ENCODE measurements around the gene USH1G.
"Not testable (repeated sequence)": the region's sequence is repeated elsewhere in the genome, so short reads cannot be mapped to it uniquely, and the experiment has no call there.

Gene USH1G

GRCh38 chr17:74875977-74876593 is 47.0 kb downstream of the USH1G start:
- Histone ChIP-seq H3K27ac (ENCODE audit: low read length) (no peak overlapping the region), H3K27me3 (ENCODE audit: low read depth, low read length) (no peaks in the 10 kb centered on the region)

GRCh38 chr17:74875155-74875976 is 47.7 kb downstream of the USH1G start:
- H3K36me3 ChIP-seq (ENCODE audit: control insufficient read depth in 1 of 2, insufficient read depth in 2 of 2, low read length in 2 of 2): no peaks in the 10 kb centered on the region
- peaks cover 11 to 21% of the 10 kb centered on the region in 2 donors for H3K4me1 ChIP-seq (ENCODE audit: control insufficient read depth in 1 of 2, insufficient read depth in 2 of 2, low read length in 2 of 2)
- no peaks in the 10 kb centered on the region for H3K27me3 ChIP-seq (ENCODE audit: low read depth, low read length)
- H3K4me3 ChIP-seq (ENCODE audit: low read depth in 1 of 2, low read length in 2 of 2): no peak overlapping the region
- no peak overlapping the region for H3K27ac ChIP-seq (ENCODE audit: low read length)
- no peaks in the 10 kb centered on the region for H3K9me3 ChIP-seq (ENCODE audit: control insufficient read depth in 1 of 2, low read length in 2 of 2)

More at GRCh38 chr17:74875977-74876593, 47.0 kb downstream of the USH1G start:
- Histone ChIP-seq H3K4me3 (ENCODE audit: low read depth in 1 of 2, low read length in 2 of 2) (no peak overlapping the region), H3K4me1 (ENCODE audit: control insufficient read depth in 1 of 2, insufficient read depth in 2 of 2, low read length in 2 of 2) (peaks cover 11 to 20% of the 10 kb centered on the region in 2 donors), H3K36me3 (ENCODE audit: control insufficient read depth in 1 of 2, insufficient read depth in 2 of 2, low read length in 2 of 2) (no peaks in the 10 kb centered on the region), H3K9me3 (ENCODE audit: control insufficient read depth in 1 of 2, low read length in 2 of 2) (no peaks in the 10 kb centered on the region)

GRCh38 chr17:74874615-74875037 is 48.4 kb downstream of the USH1G start:
- H3K9me3 ChIP-seq (ENCODE audit: control insufficient read depth in 1 of 2, low read length in 2 of 2): no peaks in the 10 kb centered on the region
- no peak overlapping the region for H3K27ac ChIP-seq (ENCODE audit: low read length)
- peaks cover 11 to 21% of the 10 kb centered on the region in 2 donors for H3K4me1 ChIP-seq (ENCODE audit: control insufficient read depth in 1 of 2, insufficient read depth in 2 of 2, low read length in 2 of 2)
- H3K27me3 ChIP-seq (ENCODE audit: low read depth, low read length): no peaks in the 10 kb centered on the region
- no peaks in the 10 kb centered on the region for H3K36me3 ChIP-seq (ENCODE audit: control insufficient read depth in 1 of 2, insufficient read depth in 2 of 2, low read length in 2 of 2)
- no peak overlapping the region for H3K4me3 ChIP-seq (ENCODE audit: low read depth in 1 of 2, low read length in 2 of 2)

- Histone ChIP-seq H3K27me3 (ENCODE audit: low read depth, low read length) (no peaks in the 10 kb centered on the region), H3K27ac (ENCODE audit: low read length) (peak overlapping the region; percentile 96), H3K9me3 (ENCODE audit: control insufficient read depth in 1 of 2, low read length in 2 of 2) (no peaks in the 10 kb centered on the region), H3K36me3 (ENCODE audit: control insufficient read depth in 1 of 2, insufficient read depth in 2 of 2, low read length in 2 of 2) (no peaks in the 10 kb centered on the region), H3K4me3 (ENCODE audit: low read depth in 1 of 2, low read length in 2 of 2) (peak overlapping the region; percentile 74 to 86), H3K4me1 (ENCODE audit: control insufficient read depth in 1 of 2, insufficient read depth in 2 of 2, low read length in 2 of 2) (peaks cover 11 to 21% of the 10 kb centered on the region in 2 donors)
These were observed 49.0 kb downstream of the USH1G start for GRCh38 chr17:74873874-74874614.

- Histone ChIP-seq H3K4me1 (ENCODE audit: control insufficient read depth in 1 of 2, insufficient read depth in 2 of 2, low read length in 2 of 2) (peaks cover 11 to 21% of the 10 kb centered on the region in 2 donors), H3K9me3 (ENCODE audit: control insufficient read depth in 1 of 2, low read length in 2 of 2) (no peaks in the 10 kb centered on the region), H3K4me3 (ENCODE audit: low read depth in 1 of 2, low read length in 2 of 2) (peak overlapping the region; percentile 81 to 86), H3K27me3 (ENCODE audit: low read depth, low read length) (no peaks in the 10 kb centered on the region), H3K27ac (ENCODE audit: low read length) (peak overlapping the region; percentile 96), H3K36me3 (ENCODE audit: control insufficient read depth in 1 of 2, insufficient read depth in 2 of 2, low read length in 2 of 2) (no peaks in the 10 kb centered on the region)
These were observed 49.8 kb downstream of the USH1G start for GRCh38 chr17:74873037-74873873.

GRCh38 chr17:74872313-74873036 is 50.6 kb downstream of the USH1G start, which contains the start of gene FDXR:
Gene FDXR (minus strand): TSS chr17:74872994. CDS start chr17:74872944, 50 bp downstream.
- peaks cover 11 to 21% of the 10 kb centered on the region in 2 donors for H3K4me1 ChIP-seq (ENCODE audit: control insufficient read depth in 1 of 2, insufficient read depth in 2 of 2, low read length in 2 of 2)
- peak within 1 kb of the TSS; percentile 81 to 86 for H3K4me3 ChIP-seq (ENCODE audit: low read depth in 1 of 2, low read length in 2 of 2)
- no peaks in the 10 kb centered on the region for H3K36me3 ChIP-seq (ENCODE audit: control insufficient read depth in 1 of 2, insufficient read depth in 2 of 2, low read length in 2 of 2)
- no peaks in the 10 kb centered on the region for H3K9me3 ChIP-seq (ENCODE audit: control insufficient read depth in 1 of 2, low read length in 2 of 2)
- peak within 1 kb of the TSS; percentile 96 for H3K27ac ChIP-seq (ENCODE audit: low read length)
- no peaks in the 10 kb centered on the region for H3K27me3 ChIP-seq (ENCODE audit: low read depth, low read length)

GRCh38 chr17:74871356-74872076 is 51.5 kb downstream of the USH1G start:
- no peak overlapping the region for H3K27ac ChIP-seq (ENCODE audit: low read length)
- peak overlapping the region; percentile 81 for H3K4me3 ChIP-seq (ENCODE audit: low read depth in 1 of 2, low read length in 2 of 2)
- peaks cover 11 to 21% of the 10 kb centered on the region in 2 donors for H3K4me1 ChIP-seq (ENCODE audit: control insufficient read depth in 1 of 2, insufficient read depth in 2 of 2, low read length in 2 of 2)
- H3K27me3 ChIP-seq (ENCODE audit: low read depth, low read length): no peaks in the 10 kb centered on the region
- H3K36me3 ChIP-seq (ENCODE audit: control insufficient read depth in 1 of 2, insufficient read depth in 2 of 2, low read length in 2 of 2): no peaks in the 10 kb centered on the region
- H3K9me3 ChIP-seq (ENCODE audit: control insufficient read depth in 1 of 2, low read length in 2 of 2): no peaks in the 10 kb centered on the region

- no peaks in the 10 kb centered on the region for H3K9me3 ChIP-seq (ENCODE audit: control insufficient read depth in 1 of 2, low read length in 2 of 2)
- H3K4me3 ChIP-seq (ENCODE audit: low read depth in 1 of 2, low read length in 2 of 2): no peak overlapping the region
These were observed 52.5 kb downstream of the USH1G start for GRCh38 chr17:74870512-74870911.

GRCh38 chr17:74870028-74870427 is 53.0 kb downstream of the USH1G start:
- not testable (repeated sequence) for H3K27ac ChIP-seq (ENCODE audit: low read length); H3K27me3 ChIP-seq (ENCODE audit: low read depth, low read length); H3K36me3 ChIP-seq (ENCODE audit: control insufficient read depth in 1 of 2, insufficient read depth in 2 of 2, low read length in 2 of 2); H3K4me3 ChIP-seq (ENCODE audit: low read depth in 1 of 2, low read length in 2 of 2); H3K9me3 ChIP-seq (ENCODE audit: control insufficient read depth in 1 of 2, low read length in 2 of 2)
- H3K4me1 ChIP-seq (ENCODE audit: control insufficient read depth in 1 of 2, insufficient read depth in 2 of 2, low read length in 2 of 2): peaks cover 11 to 21% of the 10 kb centered on the region in 2 donors

More at GRCh38 chr17:74870512-74870911, 52.5 kb downstream of the USH1G start:
- no peaks in the 10 kb centered on the region for H3K36me3 ChIP-seq (ENCODE audit: control insufficient read depth in 1 of 2, insufficient read depth in 2 of 2, low read length in 2 of 2)
- H3K27ac ChIP-seq (ENCODE audit: low read length): no peak overlapping the region
- H3K27me3 ChIP-seq (ENCODE audit: low read depth, low read length): no peaks in the 10 kb centered on the region
- H3K4me1 ChIP-seq (ENCODE audit: control insufficient read depth in 1 of 2, insufficient read depth in 2 of 2, low read length in 2 of 2): peaks cover 11 to 21% of the 10 kb centered on the region in 2 donors

GRCh38 chr17:74868908-74869255 is 54.2 kb downstream of the USH1G start:
- Histone ChIP-seq H3K4me1 (ENCODE audit: control insufficient read depth in 1 of 2, insufficient read depth in 2 of 2, low read length in 2 of 2) (peaks cover 8 to 18% of the 10 kb centered on the region in 2 donors), H3K36me3 (ENCODE audit: control insufficient read depth in 1 of 2, insufficient read depth in 2 of 2, low read length in 2 of 2) (no peaks in the 10 kb centered on the region), H3K27ac (ENCODE audit: low read length) (no peak overlapping the region), H3K27me3 (ENCODE audit: low read depth, low read length) (no peaks in the 10 kb centered on the region), H3K9me3 (ENCODE audit: control insufficient read depth in 1 of 2, low read length in 2 of 2) (no peaks in the 10 kb centered on the region), H3K4me3 (ENCODE audit: low read depth in 1 of 2, low read length in 2 of 2) (no peak overlapping the region)

Measured in muscle layer of duodenum (tissue), 2 donors.